Common myeloid progenitor, CD34-positive (primary cell): ENCODE measurements around the gene PIK3C3.

Experiments used
- CTCF ChIA-PET: fragments of 350-600 bp; sonication (Branson Sonifier 250); formaldehyde crosslinking; loops from one replicate; lab custom pipeline; 2021; ENCODE audit warnings: antibody characterized with exemption; lab: Charles Lee
- POLR2A ChIA-PET: fragments of 350-600 bp; sonication (Branson Sonifier 250); formaldehyde crosslinking; loops from one replicate; lab custom pipeline; 2021; ENCODE audit warnings: antibody characterized with exemption; lab: Charles Lee
- DNase-seq, 3 donors: peaks; one replicate each; pipeline versions ENCODE4 v3.0.0 to v3.0.0-alpha.2; 2013
- H3K27ac ChIP-seq, 2 experiments: 1 replicate in 1 of 2; 2 replicates in 1 of 2; pipeline ENCODE4 v1.7.0; 2013; ENCODE audit warnings: inconsistent platforms in 2 of 2, low read length in 2 of 2, mild to moderate bottlenecking in 2 of 2, low read depth in 1 of 2, moderate library complexity in 1 of 2; ENCODE audit not compliant: severe bottlenecking in 2 of 2, insufficient read depth in 1 of 2, poor library complexity in 1 of 2
- H3K27me3 ChIP-seq, 5 experiments: replicated peaks in 2 of 5; 1 replicate in 3 of 5; 2 replicates in 2 of 5; pipeline versions ENCODE4 v1.6.1 to v1.7.0; 2013; ENCODE audit warnings: low read length in 4 of 5, mild to moderate bottlenecking in 2 of 5, moderate library complexity in 2 of 5, inconsistent platforms in 1 of 5; ENCODE audit not compliant: insufficient read depth in 5 of 5, control insufficient read depth in 4 of 5
- H3K36me3 ChIP-seq, 4 experiments: 1 replicate in 2 of 4; 2 replicates in 2 of 4; pipeline versions ENCODE4 v1.6.1 to v1.7.0; 2013; ENCODE audit warnings: low read length in 3 of 4, control low read depth in 1 of 4, mild to moderate bottlenecking in 1 of 4; ENCODE audit not compliant: control insufficient read depth in 4 of 4, insufficient read depth in 4 of 4
- H3K4me1 ChIP-seq, 4 experiments: 1 replicate in 3 of 4; 2 replicates in 1 of 4; pipeline versions ENCODE4 v1.6.1 to v1.7.1; 2013; ENCODE audit warnings: low read length in 3 of 4, mild to moderate bottlenecking in 3 of 4, control low read depth in 1 of 4, inconsistent platforms in 1 of 4, moderate library complexity in 1 of 4; ENCODE audit not compliant: control insufficient read depth in 4 of 4, insufficient read depth in 4 of 4; ENCODE audit errors: control extremely low read depth in 1 of 4
- H3K4me3 ChIP-seq, 7 experiments: 1 replicate in 4 of 7; 2 replicates in 3 of 7; pipeline versions ENCODE4 v1.5.1 to v1.7.0; 2013; ENCODE audit warnings: mild to moderate bottlenecking in 7 of 7, low read length in 6 of 7, moderate library complexity in 6 of 7, inconsistent platforms in 2 of 7, low read depth in 2 of 7, control low read depth in 1 of 7; ENCODE audit not compliant: insufficient read depth in 4 of 7, control insufficient read depth in 1 of 7; ENCODE audit errors: extremely low read depth in 1 of 7
- H3K9me3 ChIP-seq, 5 experiments: 1 replicate in 4 of 5; 2 replicates in 1 of 5; pipeline versions ENCODE4 v1.6.1 to v1.7.1; 2013; ENCODE audit warnings: low read length in 4 of 5, mild to moderate bottlenecking in 2 of 5, inconsistent platforms in 1 of 5, low read depth in 1 of 5, moderate library complexity in 1 of 5; ENCODE audit not compliant: control insufficient read depth in 4 of 5, insufficient read depth in 2 of 5; ENCODE audit errors: control extremely low read depth in 1 of 5
- WGBS: methylation state at CpG from one replicate; pipeline ENCODE4 v1.1.5; 2013; ENCODE audit not compliant: insufficient coverage; 5-methylcytosine and 5-hydroxymethylcytosine counted together

PIK3C3 gene

GRCh38 chr18:41992703-41993102 lies 37.7 kb downstream of the PIK3C3 start:
- CTCF ChIA-PET = no interaction called here
- Histone ChIP-seq H3K27me3 (no peaks in the 10 kb centered on the region), H3K36me3 (peaks cover 8 to 37% (median 19%) of the 10 kb centered on the region in 4 experiments), H3K9me3 (no peaks in the 10 kb centered on the region), H3K4me1 (peaks cover 17 to 30% (median 19%) of the 10 kb centered on the region in 4 experiments), H3K4me3 (peak overlapping the region in 1 of 7 experiments; percentile 26), H3K27ac (peak overlapping the region in 1 of 2 experiments; percentile 55)
- DNase-seq = peak in 2 of 3 donors; percentile 56 to 69
- POLR2A ChIA-PET = no interaction called here
- no CpG with 5 or more reads among the region's 4 CpGs for WGBS

- ChIA-PET CTCF (interaction anchor here (1.1 kb wide), 1 partner anchor 23 kb away, joined by 4 read pairs; no protein-coding TSS in a partner anchor), POLR2A (no interaction called here)
- peaks cover 6 to 34% (median 17%) of the 10 kb centered on the region in 4 experiments for H3K36me3 ChIP-seq
- H3K4me3 ChIP-seq = peak overlapping the region in 1 of 7 experiments; percentile 26
- WGBS = no CpG with 5 or more reads among the region's 2 CpGs
- no peaks in the 10 kb centered on the region for H3K27me3 ChIP-seq
- DNase-seq = peak in 2 of 3 donors; percentile 26 to 41
- peak overlapping the region in 1 of 2 experiments; percentile 55 for H3K27ac ChIP-seq
- H3K9me3 ChIP-seq = no peaks in the 10 kb centered on the region
- H3K4me1 ChIP-seq = peaks cover 17 to 33% (median 19%) of the 10 kb centered on the region in 4 experiments
Observed at GRCh38 chr18:41993151-41993550, 38.1 kb downstream of the PIK3C3 start.

- peak in 2 of 3 donors; percentile 20 to 42 for DNase-seq
- Histone ChIP-seq H3K27me3 (no peaks in the 10 kb centered on the region), H3K4me3 (no peak overlapping the region), H3K27ac (no peak overlapping the region), H3K36me3 (peaks cover 6 to 38% (median 17%) of the 10 kb centered on the region in 4 experiments), H3K9me3 (no peaks in the 10 kb centered on the region), H3K4me1 (peaks cover 21 to 46% (median 24%) of the 10 kb centered on the region in 4 experiments)
- ChIA-PET POLR2A (interaction anchor here (1.2 kb wide), 1 partner anchor 16 kb away, joined by 3 read pairs; no protein-coding TSS in a partner anchor), CTCF (interaction anchor here (0.7 kb wide), 1 partner anchor 11 kb away, joined by 3 read pairs; no protein-coding TSS in a partner anchor)
- WGBS = no CpG with 5 or more reads among the region's 1 CpG
Observed at GRCh38 chr18:41996020-41996419, 41.0 kb downstream of the PIK3C3 start.

GRCh38 chr18:41999751-42000150 lies 44.7 kb downstream of the PIK3C3 start:
- no peak overlapping the region for H3K4me3 ChIP-seq
- ChIA-PET POLR2A (no interaction called here), CTCF (no interaction called here)
- no peaks in the 10 kb centered on the region for H3K9me3 ChIP-seq
- peaks cover 17 to 53% (median 30%) of the 10 kb centered on the region in 4 experiments for H3K36me3 ChIP-seq
- H3K27ac ChIP-seq = peak overlapping the region in 1 of 2 experiments; percentile 54
- peak; percentile 50 to 82 (median 78) for DNase-seq
- 0% methylated on average over 2 of the region's 4 CpGs for WGBS
- H3K4me1 ChIP-seq = peaks cover 3 to 17% (median 6%) of the 10 kb centered on the region in 4 experiments
- no peaks in the 10 kb centered on the region for H3K27me3 ChIP-seq

GRCh38 chr18:42001801-42002200 lies 46.8 kb downstream of the PIK3C3 start:
- Histone ChIP-seq H3K27me3 (no peaks in the 10 kb centered on the region), H3K27ac (no peak overlapping the region), H3K4me1 (peaks cover 3 to 16% (median 6%) of the 10 kb centered on the region in 4 experiments), H3K9me3 (no peaks in the 10 kb centered on the region), H3K36me3 (peaks cover 23 to 60% (median 35%) of the 10 kb centered on the region in 4 experiments), H3K4me3 (no peak overlapping the region)
- CTCF ChIA-PET = interaction anchor here (1.1 to 1.3 kb wide), 2 partner anchors 13 to 46 kb away, joined by 4 read pairs; no protein-coding TSS in a partner anchor
- no peak for DNase-seq
- WGBS = 97% methylated on average over 2 of the region's 3 CpGs
- POLR2A ChIA-PET = no interaction called here

GRCh38 chr18:42004653-42005052 lies 49.6 kb downstream of the PIK3C3 start:
- Histone ChIP-seq H3K4me3 (no peak overlapping the region), H3K27ac (no peak overlapping the region), H3K27me3 (no peaks in the 10 kb centered on the region), H3K36me3 (peaks cover 19 to 50% (median 31%) of the 10 kb centered on the region in 4 experiments), H3K9me3 (no peaks in the 10 kb centered on the region), H3K4me1 (peaks cover 0 to 4% (median 1%) of the 10 kb centered on the region in 4 experiments)
- ChIA-PET CTCF (no interaction called here), POLR2A (no interaction called here)
- 100% methylated on average over 1 of the region's 2 CpGs for WGBS
- DNase-seq = no peak

- POLR2A ChIA-PET = no interaction called here
- Histone ChIP-seq H3K27me3 (no peaks in the 10 kb centered on the region), H3K4me1 (no peaks in the 10 kb centered on the region), H3K9me3 (no peaks in the 10 kb centered on the region), H3K36me3 (peaks cover 19 to 43% (median 32%) of the 10 kb centered on the region in 4 experiments), H3K4me3 (no peak overlapping the region), H3K27ac (no peak overlapping the region)
- CTCF ChIA-PET = interaction anchor here (1.0 kb wide), 1 partner anchor 23 kb away, joined by 3 read pairs; no protein-coding TSS in a partner anchor
- no peak for DNase-seq
Observed at GRCh38 chr18:42005782-42006181, 50.7 kb downstream of the PIK3C3 start.
